ENCODE results near the gene PTPRCAP.

DNA sequence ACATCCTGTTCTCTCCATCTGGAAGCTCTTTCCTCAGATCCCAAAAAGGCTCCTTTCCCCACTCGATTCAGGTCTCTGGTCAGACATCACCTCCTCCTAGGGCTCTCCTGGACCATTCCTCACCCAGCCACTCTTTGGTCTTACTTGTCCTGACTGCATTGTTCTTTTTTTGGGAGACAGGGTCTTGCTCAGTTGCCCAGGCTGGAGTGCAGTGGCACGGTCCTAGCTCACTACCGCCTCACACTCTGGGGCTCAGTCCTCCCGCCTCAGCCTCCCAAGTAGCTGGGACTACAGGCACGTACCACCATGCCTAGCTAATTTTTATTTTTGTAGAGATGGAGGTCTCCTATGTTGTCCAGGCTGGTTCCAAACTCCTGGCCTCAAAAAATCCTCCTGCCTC is 8.0 kb upstream of the PTPRCAP start:
- TF ChIP-seq, protein P1, sequence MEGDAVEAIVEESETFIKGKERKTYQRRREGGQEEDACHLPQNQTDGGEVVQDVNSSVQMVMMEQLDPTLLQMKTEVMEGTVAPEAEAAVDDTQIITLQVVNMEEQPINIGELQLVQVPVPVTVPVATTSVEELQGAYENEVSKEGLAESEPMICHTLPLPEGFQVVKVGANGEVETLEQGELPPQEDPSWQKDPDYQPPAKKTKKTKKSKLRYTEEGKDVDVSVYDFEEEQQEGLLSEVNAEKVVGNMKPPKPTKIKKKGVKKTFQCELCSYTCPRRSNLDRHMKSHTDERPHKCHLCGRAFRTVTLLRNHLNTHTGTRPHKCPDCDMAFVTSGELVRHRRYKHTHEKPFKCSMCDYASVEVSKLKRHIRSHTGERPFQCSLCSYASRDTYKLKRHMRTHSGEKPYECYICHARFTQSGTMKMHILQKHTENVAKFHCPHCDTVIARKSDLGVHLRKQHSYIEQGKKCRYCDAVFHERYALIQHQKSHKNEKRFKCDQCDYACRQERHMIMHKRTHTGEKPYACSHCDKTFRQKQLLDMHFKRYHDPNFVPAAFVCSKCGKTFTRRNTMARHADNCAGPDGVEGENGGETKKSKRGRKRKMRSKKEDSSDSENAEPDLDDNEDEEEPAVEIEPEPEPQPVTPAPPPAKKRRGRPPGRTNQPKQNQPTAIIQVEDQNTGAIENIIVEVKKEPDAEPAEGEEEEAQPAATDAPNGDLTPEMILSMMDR (IDR thresholded peaks at IDR 0.05): no peak
- no peak for TF ChIP-seq POLR2A (IDR thresholded peaks at IDR 0.05)
